HepG2 (cell line): ENCODE results near the gene MXRA7. TPM values are rescaled to one million over a fixed set of nuclear protein-coding genes. Genes with fewer than 3 reads are reported as not detected.

ENCODE experiments used
- ARID3A ChIP-seq: IDR thresholded peaks from 2 replicates; pipeline ENCODE4 v1.6.1; 2012; ENCODE audit warnings: low read depth, low read length, improper control_type of control experiment
- ATF7 ChIP-seq, 2 experiments: fragments of 450-650 bp in 1 of 2; sonication (generic) in 1 of 2; formaldehyde crosslinking in 1 of 2; IDR thresholded peaks; 2 replicates each; pipeline versions ENCODE4 v1.4.0 to v1.6.1; 2016 to 2020; ENCODE audit warnings: antibody characterized with exemption in 1 of 2, mild to moderate bottlenecking in 1 of 2, missing genetic modification reagents in 1 of 2
- BCL3 ChIP-seq: sonication (generic); formaldehyde crosslinking; IDR thresholded peaks from 2 replicates; pipeline ENCODE4 v1.5.1; 2020; ENCODE audit warnings: mild to moderate bottlenecking, missing genetic modification reagents, moderate library complexity
- FOXK2 ChIP-seq: fragments of 450-650 bp; IDR thresholded peaks from 2 replicates; pipeline ENCODE4 v1.6.1; 2016
- HNF4A ChIP-seq: sonication (generic); formaldehyde crosslinking; IDR thresholded peaks from 2 replicates; pipeline ENCODE4 v1.4.0; 2020; ENCODE audit warnings: missing genetic modification reagents
- IRF2 ChIP-seq: IDR thresholded peaks from 2 replicates; pipeline ENCODE4 v1.6.1; 2018; ENCODE audit warnings: missing genetic modification reagents, missing compliant biosample characterization
- MBD4 ChIP-seq: IDR thresholded peaks from 2 replicates; pipeline ENCODE4 v1.6.1; 2012; ENCODE audit warnings: low read length, inconsistent platforms, borderline replicate concordance
- NAIF1 ChIP-seq: sonication (generic); formaldehyde crosslinking; IDR thresholded peaks from 2 replicates; pipeline ENCODE4 v1.5.0; 2020; ENCODE audit warnings: mild to moderate bottlenecking, missing genetic modification reagents, borderline replicate concordance
- PHF21A ChIP-seq: sonication (generic); formaldehyde crosslinking; IDR thresholded peaks from 2 replicates; pipeline ENCODE4 v1.5.0; 2020; ENCODE audit warnings: mild to moderate bottlenecking, missing genetic modification reagents
- RBM39 ChIP-seq: fragments of 200-400 bp; formaldehyde crosslinking; IDR thresholded peaks from one replicate; pipeline ENCODE4 v1.6.1; 2018; ENCODE audit warnings: antibody characterized with exemption, mild to moderate bottlenecking, low read depth, low read length; ENCODE audit not compliant: poor library complexity, severe bottlenecking
- RELA ChIP-seq: sonication (generic); formaldehyde crosslinking; IDR thresholded peaks from 2 replicates; pipeline ENCODE4 v1.4.0; 2020; ENCODE audit warnings: missing genetic modification reagents
- TEAD2 ChIP-seq: sonication (generic); formaldehyde crosslinking; IDR thresholded peaks from 2 replicates; pipeline ENCODE4 v1.9.0; 2021; ENCODE audit warnings: missing genetic modification reagents
- THAP8 ChIP-seq: sonication (generic); formaldehyde crosslinking; IDR thresholded peaks from 2 replicates; pipeline ENCODE4 v1.5.1; 2020; ENCODE audit warnings: missing genetic modification reagents, mild to moderate bottlenecking, borderline replicate concordance
- ZEB1 ChIP-seq: IDR thresholded peaks from 2 replicates; pipeline ENCODE4 v1.6.1; 2012; ENCODE audit warnings: mild to moderate bottlenecking, low read depth, inconsistent platforms; ENCODE audit not compliant: insufficient replicate concordance
- ZFP1 ChIP-seq: IDR thresholded peaks from 2 replicates; pipeline ENCODE4 v1.6.1; 2016
- ZKSCAN5 ChIP-seq: sonication (generic); formaldehyde crosslinking; IDR thresholded peaks from 2 replicates; pipeline ENCODE4 v1.5.1; 2020; ENCODE audit warnings: mild to moderate bottlenecking, missing genetic modification reagents
- ZNF251 ChIP-seq: sonication (generic); formaldehyde crosslinking; IDR thresholded peaks from 2 replicates; pipeline ENCODE4 v1.9.0; 2021; ENCODE audit warnings: mild to moderate bottlenecking, missing genetic modification reagents
- ZNF614 ChIP-seq: IDR thresholded peaks from 2 replicates; pipeline ENCODE4 v1.6.1; 2018; ENCODE audit warnings: missing biosample characterization, missing genetic modification reagents, inconsistent platforms, borderline replicate concordance
- ZNF75D ChIP-seq: sonication (generic); formaldehyde crosslinking; IDR thresholded peaks from 2 replicates; pipeline ENCODE4 v1.8.1; 2023; ENCODE audit warnings: missing genetic modification reagents, mild to moderate bottlenecking, borderline replicate concordance
- ZNF891 ChIP-seq: sonication (generic); formaldehyde crosslinking; IDR thresholded peaks from 2 replicates; pipeline ENCODE4 v1.5.0; 2020; ENCODE audit warnings: mild to moderate bottlenecking, missing genetic modification reagents
- ZUFSP ChIP-seq: sonication (generic); formaldehyde crosslinking; IDR thresholded peaks from 2 replicates; pipeline ENCODE4 v1.9.0; 2021; ENCODE audit warnings: missing genetic modification reagents, mild to moderate bottlenecking, borderline replicate concordance
- ZZZ3 ChIP-seq: sonication (generic); formaldehyde crosslinking; IDR thresholded peaks from 2 replicates; pipeline ENCODE4 v1.4.0; 2020; ENCODE audit warnings: missing genetic modification reagents, mild to moderate bottlenecking, borderline replicate concordance
- polyA plus RNA-seq, 8 experiments: library from polyadenylated mRNA; depleted of rRNA in 3 of 8; stranded (reverse) in 7 of 8; unstranded in 1 of 8; fragments of >200 nt; fragmentation: Illumina TruSeq in 4 of 8; extraction: Trizol in 4 of 8; gene quantifications; 2 replicates each; pipeline versions ENCODE4 v1.2.1 to v1.2.3, GENCODE V29; 2011 to 2016; ENCODE audit warnings: low read depth in 4 of 8, missing spikeins in 1 of 8, mixed read lengths in 1 of 8; ENCODE audit not compliant: insufficient read depth in 1 of 8
- total RNA-seq, 5 experiments: library from RNA; depleted of rRNA; stranded (reverse); fragments of >200 nt; fragmentation: Illumina TruSeq; extraction: Trizol; gene quantifications; 2 replicates each; pipeline ENCODE4 v1.2.3, GENCODE V29; 2016; ENCODE audit warnings: low read depth in 1 of 5
- TF ChIP-seq, protein P1 (sequence below): sonication (generic); formaldehyde crosslinking; IDR thresholded peaks from 2 replicates; pipeline ENCODE4 v1.5.0; 2020; ENCODE audit warnings: missing genetic modification reagents, mild to moderate bottlenecking, borderline replicate concordance
- TF ChIP-seq, protein P2 (sequence below): IDR thresholded peaks from 2 replicates; pipeline ENCODE4 v1.6.1; 2012; ENCODE audit warnings: inconsistent platforms

MXRA7 gene
- total and polyA plus RNA-seq, 2 of the 13 experiments (the other 11 are each of a cell fraction or from before 2014, with no cell fraction given): 44.8 to 112 TPM

DNA sequence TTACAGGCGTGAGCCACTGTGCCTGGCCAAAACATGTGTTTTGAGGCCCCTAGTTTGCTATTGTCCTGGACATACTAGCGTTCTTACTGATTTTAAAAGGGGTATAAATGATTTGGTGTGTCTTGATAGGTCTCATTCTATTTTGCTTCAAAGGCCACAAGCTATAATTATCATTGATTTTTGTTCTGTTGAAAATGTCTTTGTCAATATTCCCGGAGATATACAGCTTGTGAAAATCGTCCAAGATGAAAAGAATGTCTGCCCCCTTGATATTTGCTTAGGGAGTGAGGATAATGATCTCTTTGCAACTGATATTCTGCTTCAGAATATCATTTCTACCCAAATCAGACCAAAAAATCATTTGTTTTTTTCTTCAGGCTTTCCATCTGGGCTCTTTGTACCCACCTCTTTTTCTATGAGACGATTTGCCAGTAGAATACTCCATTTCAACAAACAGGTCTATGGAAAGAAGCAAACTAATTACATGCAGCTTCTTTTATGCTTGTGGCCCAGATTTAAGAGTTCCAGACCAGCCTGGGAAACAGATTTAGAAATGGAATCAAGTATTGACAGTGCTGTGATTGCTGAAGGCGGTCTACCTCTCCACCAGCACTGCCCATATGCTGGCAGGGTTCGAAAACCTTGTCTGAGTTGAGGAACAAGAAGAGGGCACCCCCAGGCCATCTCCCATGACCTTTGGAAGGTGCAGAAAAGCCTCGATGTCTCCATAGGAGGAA is 53.1 kb downstream of the MXRA7 start (continued):
- TF ChIP-seq THAP8 (CRISPR knock-in tag) (no peak), ZUFSP (CRISPR knock-in tag) (no peak), MBD4 (no peak), ATF7 (IDR thresholded peaks at IDR 0.05) (no peak), ATF7 (CRISPR knock-in tag; IDR thresholded peaks at IDR 0.05) (no peak), TEAD2 (CRISPR knock-in tag) (no peak), BCL3 (CRISPR knock-in tag) (no peak), ZEB1 (no peak), ZFP1 (no peak), ZZZ3 (CRISPR knock-in tag) (no peak), ZNF75D (CRISPR knock-in tag) (no peak), PHF21A (CRISPR knock-in tag) (0 out of 2 replicates have a peak, but pooled peaks have one; percentile 17), ZKSCAN5 (no peak), ARID3A (no peak), ZNF251 (no peak), FOXK2 (no peak), RELA (CRISPR knock-in tag) (no peak), HNF4A (0 out of 2 replicates have a peak, but pooled peaks have one; percentile 21), ZNF614 (CRISPR knock-in tag) (no peak), ZNF891 (CRISPR knock-in tag) (no peak), IRF2 (CRISPR knock-in tag) (no peak), RBM39 (no peak), NAIF1 (CRISPR knock-in tag) (no peak)
- TF ChIP-seq, protein P1, sequence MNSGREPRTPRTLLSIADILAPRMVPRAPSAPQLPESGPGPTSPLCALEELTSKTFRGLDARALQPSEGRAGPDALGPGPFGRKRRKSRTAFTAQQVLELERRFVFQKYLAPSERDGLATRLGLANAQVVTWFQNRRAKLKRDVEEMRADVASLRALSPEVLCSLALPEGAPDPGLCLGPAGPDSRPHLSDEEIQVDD (CRISPR knock-in tag): no peak
- TF ChIP-seq, protein P2, sequence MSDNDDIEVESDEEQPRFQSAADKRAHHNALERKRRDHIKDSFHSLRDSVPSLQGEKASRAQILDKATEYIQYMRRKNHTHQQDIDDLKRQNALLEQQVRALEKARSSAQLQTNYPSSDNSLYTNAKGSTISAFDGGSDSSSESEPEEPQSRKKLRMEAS: no peak
